Measurements from ENCODE around the gene CAND1.

The CAND1 gene

GRCh38 chr12:67241482-67241881, 27.7 kb upstream of the CAND1 start:
- in situ Hi-C loops (cut with MboI; ENCODE audit: low pct_unique_long_range_greater_than_20kb, low sequenced_read_pairs, unreplicated experiment), result no loop called here
- no peak for DNase-seq (ENCODE audit: low spot score)
- no peak for TF ChIP-seq CTCF (IDR thresholded peaks at IDR 0.05; ENCODE audit: extremely low read depth, insufficient read depth, missing control alignments)

GRCh38 chr12:67243260-67243659, 25.9 kb upstream of the CAND1 start:
- no peak for DNase-seq (ENCODE audit: low spot score)
- in situ Hi-C loops (cut with MboI; ENCODE audit: low pct_unique_long_range_greater_than_20kb, low sequenced_read_pairs, unreplicated experiment), result no loop called here
- TF ChIP-seq CTCF (IDR thresholded peaks at IDR 0.05; ENCODE audit: extremely low read depth, insufficient read depth, missing control alignments), result no peak

- TF ChIP-seq CTCF (IDR thresholded peaks at IDR 0.05; ENCODE audit: extremely low read depth, insufficient read depth, missing control alignments), result no peak
- in situ Hi-C loops (cut with MboI; ENCODE audit: low pct_unique_long_range_greater_than_20kb, low sequenced_read_pairs, unreplicated experiment), result no loop called here
- no peak for DNase-seq (ENCODE audit: low spot score)
Observed at GRCh38 chr12:67245571-67245970, 23.6 kb upstream of the CAND1 start.

GRCh38 chr12:67251012-67251411, 18.1 kb upstream of the CAND1 start:
- no peak for DNase-seq (ENCODE audit: low spot score)
- no peak for TF ChIP-seq CTCF (IDR thresholded peaks at IDR 0.05; ENCODE audit: extremely low read depth, insufficient read depth, missing control alignments)
- in situ Hi-C loops (cut with MboI; ENCODE audit: low pct_unique_long_range_greater_than_20kb, low sequenced_read_pairs, unreplicated experiment), result no loop called here

GRCh38 chr12:67254372-67255026, 14.7 kb upstream of the CAND1 start:
- in situ Hi-C loops (cut with MboI; ENCODE audit: low pct_unique_long_range_greater_than_20kb, low sequenced_read_pairs, unreplicated experiment), result no loop called here
- TF ChIP-seq CTCF (IDR thresholded peaks at IDR 0.05; ENCODE audit: extremely low read depth, insufficient read depth, missing control alignments), result no peak
- no peak for DNase-seq (ENCODE audit: low spot score)

- no peak for TF ChIP-seq CTCF (IDR thresholded peaks at IDR 0.05; ENCODE audit: extremely low read depth, insufficient read depth, missing control alignments)
- no peak for DNase-seq (ENCODE audit: low spot score)
- in situ Hi-C loops (cut with MboI; ENCODE audit: low pct_unique_long_range_greater_than_20kb, low sequenced_read_pairs, unreplicated experiment), result no loop called here
Observed at GRCh38 chr12:67256649-67257048, 12.5 kb upstream of the CAND1 start.
